Lower leg skin (tissue), 3 donors: ENCODE measurements around the gene HACD1.

ENCODE experiments used
- POLR2A ChIP-seq, 2 donors: fragments of 450-650 bp; IDR thresholded peaks; one replicate each; pipeline ENCODE4 v1.6.1; 2016 to 2017; ENCODE audit warnings: antibody characterized with exemption in 2 of 2, mild to moderate bottlenecking in 1 of 2, moderate library complexity in 1 of 2
- TF ChIP-seq, protein P1 (sequence below), 3 donors: fragments of 450-650 bp; IDR thresholded peaks; one replicate each; pipeline ENCODE4 v1.5.1; 2016; ENCODE audit warnings: antibody characterized with exemption in 3 of 3, mild to moderate bottlenecking in 3 of 3, moderate library complexity in 2 of 3

GRCh38 chr10:17643339-17643754 lies 26.2 kb upstream of the HACD1 start:
- TF ChIP-seq, protein P1, sequence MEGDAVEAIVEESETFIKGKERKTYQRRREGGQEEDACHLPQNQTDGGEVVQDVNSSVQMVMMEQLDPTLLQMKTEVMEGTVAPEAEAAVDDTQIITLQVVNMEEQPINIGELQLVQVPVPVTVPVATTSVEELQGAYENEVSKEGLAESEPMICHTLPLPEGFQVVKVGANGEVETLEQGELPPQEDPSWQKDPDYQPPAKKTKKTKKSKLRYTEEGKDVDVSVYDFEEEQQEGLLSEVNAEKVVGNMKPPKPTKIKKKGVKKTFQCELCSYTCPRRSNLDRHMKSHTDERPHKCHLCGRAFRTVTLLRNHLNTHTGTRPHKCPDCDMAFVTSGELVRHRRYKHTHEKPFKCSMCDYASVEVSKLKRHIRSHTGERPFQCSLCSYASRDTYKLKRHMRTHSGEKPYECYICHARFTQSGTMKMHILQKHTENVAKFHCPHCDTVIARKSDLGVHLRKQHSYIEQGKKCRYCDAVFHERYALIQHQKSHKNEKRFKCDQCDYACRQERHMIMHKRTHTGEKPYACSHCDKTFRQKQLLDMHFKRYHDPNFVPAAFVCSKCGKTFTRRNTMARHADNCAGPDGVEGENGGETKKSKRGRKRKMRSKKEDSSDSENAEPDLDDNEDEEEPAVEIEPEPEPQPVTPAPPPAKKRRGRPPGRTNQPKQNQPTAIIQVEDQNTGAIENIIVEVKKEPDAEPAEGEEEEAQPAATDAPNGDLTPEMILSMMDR (IDR thresholded peaks at IDR 0.05): no peak
- no peak for TF ChIP-seq POLR2A (IDR thresholded peaks at IDR 0.05)
